Naive thymus-derived CD4-positive, alpha-beta T cell (primary cell): ENCODE data around the gene ZNF569. TPM values are rescaled to one million over a fixed set of nuclear protein-coding genes. Genes with fewer than 3 reads are reported as not detected.

Experiments used
- ATAC-seq: fragments of 150-1000 bp; cut with Tn5 transposase; 2 replicates; pipeline ENCODE4 v1.10.0; 2021; ENCODE audit warnings: mild to moderate bottlenecking, moderate library complexity
- CTCF ChIA-PET: fragments of 350-600 bp; sonication (Branson Sonifier 250); formaldehyde crosslinking; loops from one replicate; lab custom pipeline; 2021; ENCODE audit warnings: antibody characterized with exemption; lab: Charles Lee
- POLR2A ChIA-PET: fragments of 350-600 bp; sonication (Branson Sonifier 250); formaldehyde crosslinking; loops from one replicate; lab custom pipeline; 2021; ENCODE audit warnings: antibody characterized with exemption, inconsistent platforms; lab: Charles Lee
- DNase-seq, 9 donors: peaks; one replicate each; pipeline versions ENCODE4 v3.0.0 to v3.0.0-alpha.2; 2020 to 2022; ENCODE audit warnings: mixed read lengths in 1 of 9
- H3K27ac ChIP-seq: one replicate; pipeline ENCODE4 v1.7.0; 2013; ENCODE audit warnings: mild to moderate bottlenecking, low read depth, low read length, moderate library complexity
- H3K27me3 ChIP-seq, 2 donors: one replicate each; pipeline ENCODE4 v1.7.0; 2013; ENCODE audit warnings: low read length in 2 of 2, mild to moderate bottlenecking in 2 of 2, moderate library complexity in 2 of 2; ENCODE audit not compliant: control insufficient read depth in 2 of 2, insufficient read depth in 2 of 2
- H3K36me3 ChIP-seq, 3 experiments: 1 replicate in 2 of 3; 2 replicates in 1 of 3; pipeline ENCODE4 v1.7.0; 2013; ENCODE audit warnings: low read length in 3 of 3, mild to moderate bottlenecking in 3 of 3, moderate library complexity in 1 of 3; ENCODE audit not compliant: insufficient read depth in 3 of 3, control insufficient read depth in 2 of 3
- H3K4me1 ChIP-seq, 2 donors: one replicate each; pipeline ENCODE4 v1.7.0; 2013; ENCODE audit warnings: low read length in 2 of 2, mild to moderate bottlenecking in 2 of 2, moderate library complexity in 1 of 2; ENCODE audit not compliant: control insufficient read depth in 2 of 2, insufficient read depth in 2 of 2
- H3K4me3 ChIP-seq: 2 replicates; pipeline ENCODE4 v1.7.0; 2013; ENCODE audit warnings: mild to moderate bottlenecking, low read length
- H3K9me3 ChIP-seq, 3 experiments: 1 replicate in 2 of 3; 2 replicates in 1 of 3; pipeline ENCODE4 v1.7.0; 2013; ENCODE audit warnings: low read length in 3 of 3; ENCODE audit not compliant: control insufficient read depth in 2 of 3
- H3K27ac Mint-ChIP-seq, 9 donors: one replicate each; pipeline ENCODE4 v1.8.0; 2020 to 2022; ENCODE audit warnings: mixed read lengths in 9 of 9, mild to moderate bottlenecking in 8 of 9, moderate library complexity in 5 of 9, inconsistent platforms in 2 of 9
- H3K27me3 Mint-ChIP-seq, 5 donors: one replicate each; pipeline ENCODE4 v1.8.0; 2021 to 2022; ENCODE audit warnings: mixed read lengths in 5 of 5, mild to moderate bottlenecking in 1 of 5
- H3K36me3 Mint-ChIP-seq, 5 donors: one replicate each; pipeline ENCODE4 v1.8.0; 2020 to 2022; ENCODE audit warnings: mixed read lengths in 5 of 5, mild to moderate bottlenecking in 3 of 5, inconsistent platforms in 1 of 5
- H3K4me1 Mint-ChIP-seq, 7 donors: one replicate each; pipeline ENCODE4 v1.8.0; 2020 to 2022; ENCODE audit warnings: mixed read lengths in 7 of 7, mild to moderate bottlenecking in 3 of 7, inconsistent platforms in 1 of 7
- H3K4me3 Mint-ChIP-seq, 10 donors: one replicate each; pipeline ENCODE4 v1.8.0; 2020 to 2022; ENCODE audit warnings: mild to moderate bottlenecking in 10 of 10, mixed read lengths in 10 of 10, moderate library complexity in 6 of 10, inconsistent platforms in 2 of 10
- H3K9me3 Mint-ChIP-seq, 11 donors: one replicate each; pipeline ENCODE4 v1.8.0; 2020 to 2022; ENCODE audit warnings: mixed read lengths in 11 of 11, mild to moderate bottlenecking in 4 of 11, inconsistent platforms in 1 of 11, moderate library complexity in 1 of 11
- intact Hi-C, 2 donors: fragments of 100-400 bp; cut with micrococcal nuclease; formaldehyde crosslinking; loops; one replicate each; pipeline ENCODE4 v1.15.1; 2023
- polyA plus RNA-seq, 2 donors: library from polyadenylated mRNA; unstranded; fragments of 300-500 nt; fragmentation: Illumina TruSeq; gene quantifications; one replicate each; pipeline ENCODE4 v1.2.3, GENCODE V29; 2021
- total RNA-seq, 6 experiments: library from RNA in 5 of 6; stranded (reverse) in 5 of 6; gene quantifications; 1 replicate in 5 of 6; 2 replicates in 1 of 6; pipeline ENCODE4 v1.2.3 and lab custom pipeline; 2021 to 2026

Gene ZNF569
- total RNA-seq (10 to 100 TPM in 2 of 5 experiments, 1 to 10 TPM in 3; 4.1 to 16.4 (median 8.5) TPM), polyA plus RNA-seq (1 to 10 TPM; 5.0 to 5.9 TPM), total RNA-seq (lab: John Stamatoyannopoulos, UW) (15.6 reads per million, percentile 45 among the genes with 10 or more reads in this experiment)

GRCh38 chr19:37466798-37467607 lies at the start of gene ZNF569:
TSS of gene ZNF569 (minus strand) at chr19:37467444. CDS start at chr19:37444921, 22,523 bp downstream.
- POLR2A ChIA-PET: interaction anchor here (0.8 to 4.5 kb wide), 13 partner anchors 10 to 629 kb away, joined by 3 to 53 read pairs (median 4); partner anchors contain the start of genes ZNF383, ZNF527, ZNF540 and ZNF571
- intact Hi-C loops: loop anchor here (1.0 to 10.0 kb wide), 24 partner anchors 96 to 1352 kb away; partner anchors contain the start of genes ZNF420 (in 2 of the 2), ZNF461 (in 2 of the 2), ZNF565 (in 2 of the 2) and ZNF567 (in 2 of the 2)
- peaks cover 15 to 41% (median 26%) of the 10 kb centered on the region in 5 donors for H3K36me3 Mint-ChIP-seq

GRCh38 chr19:37513397-37513796 lies 46.2 kb upstream of the ZNF569 start:
- CTCF ChIA-PET: no interaction called here
- ATAC-seq: no peak
- Mint-ChIP-seq H3K9me3 (peaks cover 0 to 92% (median 46%) of the 10 kb centered on the region in 11 donors), H3K4me1 (peaks cover 0 to 5% (median 0%) of the 10 kb centered on the region in 7 donors), H3K27ac (no peak overlapping the region), H3K27me3 (no peaks in the 10 kb centered on the region), H3K4me3 (no peak overlapping the region), H3K36me3 (peaks cover 3 to 78% (median 73%) of the 10 kb centered on the region in 5 donors)
- H3K36me3 ChIP-seq: peaks cover 0 to 28% (median 9%) of the 10 kb centered on the region in 3 experiments
- no peak for DNase-seq
- POLR2A ChIA-PET: no interaction called here
- intact Hi-C loops: no loop called here
- peaks cover 0 to 47% (median 0%) of the 10 kb centered on the region in 3 experiments for H3K9me3 ChIP-seq
- no peaks in the 10 kb centered on the region for H3K27me3 ChIP-seq
- no peaks in the 10 kb centered on the region for H3K4me1 ChIP-seq
- H3K4me3 ChIP-seq: no peak overlapping the region
- H3K27ac ChIP-seq: no peak overlapping the region

More at GRCh38 chr19:37466798-37467607, at the start of gene ZNF569:
- H3K27ac Mint-ChIP-seq: peak within 1 kb of the TSS; percentile 93 to 100 (median 98)
- peak within 1 kb of the TSS; percentile 91 to 100 (median 95) for H3K4me3 Mint-ChIP-seq
- H3K9me3 ChIP-seq: peaks cover 0 to 10% (median 2%) of the 10 kb centered on the region in 3 experiments
- H3K4me1 Mint-ChIP-seq: peaks cover 26 to 54% (median 45%) of the 10 kb centered on the region in 7 donors
- H3K36me3 ChIP-seq: peaks cover 0 to 38% (median 0%) of the 10 kb centered on the region in 3 experiments
- H3K9me3 Mint-ChIP-seq: peaks cover 9 to 43% (median 17%) of the 10 kb centered on the region in 11 donors
- ATAC-seq (peak; percentile 79), DNase-seq (peak; percentile 68 to 95 (median 92))
- H3K4me3 ChIP-seq: peak within 1 kb of the TSS; percentile 79
- peaks cover 13 to 16% of the 10 kb centered on the region in 2 donors for H3K4me1 ChIP-seq
- peak within 1 kb of the TSS; percentile 96 for H3K27ac ChIP-seq
- H3K27me3 ChIP-seq: no peaks in the 10 kb centered on the region
- CTCF ChIA-PET: no interaction called here
- H3K27me3 Mint-ChIP-seq: no peaks in the 10 kb centered on the region

GRCh38 chr19:37511821-37512220 lies 44.6 kb upstream of the ZNF569 start:
- peaks cover 0 to 77% (median 38%) of the 10 kb centered on the region in 11 donors for H3K9me3 Mint-ChIP-seq

GRCh38 chr19:37511186-37511585 lies 43.9 kb upstream of the ZNF569 start:
- ATAC-seq (no peak), DNase-seq (no peak)
- peaks cover 0 to 7% of the 10 kb centered on the region in 2 donors for H3K4me1 ChIP-seq
- H3K9me3 ChIP-seq: peaks cover 0 to 51% (median 0%) of the 10 kb centered on the region in 3 experiments
- no peak overlapping the region for H3K27ac ChIP-seq
- intact Hi-C loops: no loop called here
- CTCF ChIA-PET: no interaction called here
- peaks cover 6 to 66% (median 64%) of the 10 kb centered on the region in 5 donors for H3K36me3 Mint-ChIP-seq
- no peaks in the 10 kb centered on the region for H3K27me3 ChIP-seq
- H3K4me1 Mint-ChIP-seq: peaks cover 0 to 5% (median 0%) of the 10 kb centered on the region in 7 donors
- no peak overlapping the region for H3K4me3 ChIP-seq
- POLR2A ChIA-PET: interaction anchor here (0.7 kb wide), 1 partner anchor 1297 kb away, joined by 3 read pairs; the partner anchor contains the start of gene ZNF565
- peaks cover 0 to 71% (median 35%) of the 10 kb centered on the region in 11 donors for H3K9me3 Mint-ChIP-seq
- H3K27me3 Mint-ChIP-seq: no peaks in the 10 kb centered on the region
- peaks cover 0 to 31% (median 9%) of the 10 kb centered on the region in 3 experiments for H3K36me3 ChIP-seq
- H3K27ac Mint-ChIP-seq: no peak overlapping the region
- H3K4me3 Mint-ChIP-seq: no peak overlapping the region

More at GRCh38 chr19:37511821-37512220, 44.6 kb upstream of the ZNF569 start:
- DNase-seq (no peak), ATAC-seq (no peak)
- Mint-ChIP-seq H3K4me1 (peaks cover 0 to 5% (median 0%) of the 10 kb centered on the region in 7 donors), H3K27ac (no peak overlapping the region), H3K27me3 (no peaks in the 10 kb centered on the region), H3K4me3 (no peak overlapping the region), H3K36me3 (peaks cover 6 to 68% (median 66%) of the 10 kb centered on the region in 5 donors)
- peaks cover 0 to 7% of the 10 kb centered on the region in 2 donors for H3K4me1 ChIP-seq
- CTCF ChIA-PET: no interaction called here
- no peak overlapping the region for H3K4me3 ChIP-seq
- POLR2A ChIA-PET: no interaction called here
- peaks cover 0 to 30% (median 9%) of the 10 kb centered on the region in 3 experiments for H3K36me3 ChIP-seq
- no peak overlapping the region for H3K27ac ChIP-seq
- H3K27me3 ChIP-seq: no peaks in the 10 kb centered on the region
- peaks cover 0 to 57% (median 0%) of the 10 kb centered on the region in 3 experiments for H3K9me3 ChIP-seq
- intact Hi-C loops: no loop called here

- no peak overlapping the region for H3K4me3 Mint-ChIP-seq
- POLR2A ChIA-PET: interaction anchor here (0.9 to 2.8 kb wide), 8 partner anchors 39 to 934 kb away, joined by 3 to 49 read pairs (median 6); partner anchors contain the start of genes ZNF527, ZNF540, ZNF569 and ZNF570
- Histone ChIP-seq H3K27me3 (no peaks in the 10 kb centered on the region), H3K9me3 (peaks cover 0 to 43% (median 0%) of the 10 kb centered on the region in 3 experiments), H3K4me1 (peaks cover 0 to 14% of the 10 kb centered on the region in 2 donors), H3K27ac (peak overlapping the region; percentile 90), H3K36me3 (peaks cover 0 to 19% (median 5%) of the 10 kb centered on the region in 3 experiments), H3K4me3 (peak overlapping the region; percentile 83)
- H3K27ac Mint-ChIP-seq: no peak overlapping the region
- no peak for ATAC-seq
- DNase-seq: no peak
- CTCF ChIA-PET: no interaction called here
- peaks cover 0 to 2% (median 0%) of the 10 kb centered on the region in 7 donors for H3K4me1 Mint-ChIP-seq
- peaks cover 0 to 5% (median 0%) of the 10 kb centered on the region in 5 donors for H3K27me3 Mint-ChIP-seq
- intact Hi-C loops: loop anchor here (2.0 to 10.0 kb wide), 8 partner anchors 38 to 1132 kb away; partner anchors contain the start of genes ZFP14 (in 1 of the 2), ZNF382 (in 1 of the 2), ZNF383 (in 1 of the 2) and ZNF420 (in 1 of the 2)
- peaks cover 7 to 50% (median 37%) of the 10 kb centered on the region in 5 donors for H3K36me3 Mint-ChIP-seq
- H3K9me3 Mint-ChIP-seq: peaks cover 3 to 56% (median 28%) of the 10 kb centered on the region in 11 donors
Observed at GRCh38 chr19:37507167-37507464, 39.9 kb upstream of the ZNF569 start.
